Measurements from ENCODE around the gene DYNLL2.

DNA sequence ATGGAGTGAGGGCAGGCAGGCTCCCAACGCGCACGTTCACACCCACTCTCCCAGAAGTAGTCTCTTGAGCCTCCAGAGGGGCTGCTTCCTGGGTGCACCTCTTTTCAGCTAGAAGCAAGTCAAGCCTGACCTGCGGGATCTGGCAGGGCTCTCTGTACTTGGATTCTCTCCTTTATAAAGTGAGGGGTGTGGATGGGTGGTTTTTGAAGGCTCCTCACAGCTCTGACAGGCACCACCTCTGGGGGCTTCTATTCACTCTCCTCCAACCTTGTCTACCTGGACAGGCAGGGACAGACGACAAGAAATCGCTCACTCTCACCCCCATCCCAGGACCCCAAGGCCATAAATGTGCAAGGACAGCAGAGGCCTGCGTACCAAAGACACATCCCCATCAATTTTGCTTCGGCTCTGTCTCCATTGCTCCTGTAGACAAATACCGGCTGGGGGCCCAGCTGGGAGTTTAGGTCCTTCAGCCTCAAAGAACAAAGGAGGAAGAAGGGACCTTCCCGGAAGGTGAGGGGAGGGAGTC, 814 bp upstream of the DYNLL2 start:
- TF ChIP-seq, protein P1, sequence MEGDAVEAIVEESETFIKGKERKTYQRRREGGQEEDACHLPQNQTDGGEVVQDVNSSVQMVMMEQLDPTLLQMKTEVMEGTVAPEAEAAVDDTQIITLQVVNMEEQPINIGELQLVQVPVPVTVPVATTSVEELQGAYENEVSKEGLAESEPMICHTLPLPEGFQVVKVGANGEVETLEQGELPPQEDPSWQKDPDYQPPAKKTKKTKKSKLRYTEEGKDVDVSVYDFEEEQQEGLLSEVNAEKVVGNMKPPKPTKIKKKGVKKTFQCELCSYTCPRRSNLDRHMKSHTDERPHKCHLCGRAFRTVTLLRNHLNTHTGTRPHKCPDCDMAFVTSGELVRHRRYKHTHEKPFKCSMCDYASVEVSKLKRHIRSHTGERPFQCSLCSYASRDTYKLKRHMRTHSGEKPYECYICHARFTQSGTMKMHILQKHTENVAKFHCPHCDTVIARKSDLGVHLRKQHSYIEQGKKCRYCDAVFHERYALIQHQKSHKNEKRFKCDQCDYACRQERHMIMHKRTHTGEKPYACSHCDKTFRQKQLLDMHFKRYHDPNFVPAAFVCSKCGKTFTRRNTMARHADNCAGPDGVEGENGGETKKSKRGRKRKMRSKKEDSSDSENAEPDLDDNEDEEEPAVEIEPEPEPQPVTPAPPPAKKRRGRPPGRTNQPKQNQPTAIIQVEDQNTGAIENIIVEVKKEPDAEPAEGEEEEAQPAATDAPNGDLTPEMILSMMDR (conservative IDR thresholded peaks at IDR 0.05 in 1 of 2, IDR thresholded peaks at IDR 0.05 in 1 of 2; ENCODE audit: extremely low read depth in 1 of 2, insufficient read depth in 1 of 2, low read depth in 1 of 2, low read length in 2 of 2), result no peak
- no peak for TF ChIP-seq EZH2 (IDR thresholded peaks at IDR 0.05; ENCODE audit: borderline replicate concordance, low read length)

Measured in mammary epithelial cell (primary cell).